Skeletal muscle tissue (tissue), 4 donors: ENCODE measurements around the gene TMEM270. TPM values are rescaled to one million over a fixed set of nuclear protein-coding genes. Genes with fewer than 3 reads are reported as not detected.

Experiments
- H3K27ac ChIP-seq: one replicate; pipeline ENCODE4 v1.7.0; 2013; ENCODE audit warnings: mild to moderate bottlenecking, low read depth, low read length, inconsistent platforms
- H3K27me3 ChIP-seq, 3 donors: one replicate each; pipeline ENCODE4 v1.7.0; 2013; ENCODE audit warnings: low read length in 3 of 3; ENCODE audit not compliant: control insufficient read depth in 3 of 3, insufficient read depth in 3 of 3
- H3K36me3 ChIP-seq, 3 donors: one replicate each; pipeline ENCODE4 v1.7.0; 2013; ENCODE audit warnings: low read length in 3 of 3; ENCODE audit not compliant: control insufficient read depth in 3 of 3, insufficient read depth in 3 of 3
- H3K4me1 ChIP-seq, 3 donors: one replicate each; pipeline ENCODE4 v1.7.0; 2013; ENCODE audit warnings: low read length in 3 of 3, mild to moderate bottlenecking in 3 of 3; ENCODE audit not compliant: control insufficient read depth in 3 of 3, insufficient read depth in 3 of 3
- H3K4me3 ChIP-seq, 3 donors: one replicate each; pipeline ENCODE4 v1.7.0; 2013; ENCODE audit warnings: low read length in 3 of 3
- H3K9ac ChIP-seq, 3 donors: one replicate each; pipeline ENCODE4 v1.7.0; 2013; ENCODE audit warnings: low read length in 3 of 3, mild to moderate bottlenecking in 3 of 3, moderate library complexity in 2 of 3, low read depth in 1 of 3
- H3K9me3 ChIP-seq, 3 donors: one replicate each; pipeline ENCODE4 v1.7.0; 2013; ENCODE audit warnings: low read length in 3 of 3; ENCODE audit not compliant: control insufficient read depth in 3 of 3
- total RNA-seq: library from RNA; depleted of rRNA; stranded (reverse); fragments of >200 nt; gene quantifications from one replicate; pipeline ENCODE4 v1.2.3, GENCODE V29; 2014
- donor health status: Osteomylitis.

Gene TMEM270
- total RNA-seq, 1 donor from 2014 or later, result not detected

GRCh38 chr7:73856941-73857340 is 4.0 kb upstream of the TMEM270 start:
- Histone ChIP-seq H3K9me3 (no peaks in the 10 kb centered on the region), H3K27ac (no peak overlapping the region), H3K27me3 (peaks cover 5 to 7% (median 6%) of the 10 kb centered on the region in 3 donors), H3K36me3 (no peaks in the 10 kb centered on the region), H3K9ac (no peak overlapping the region), H3K4me3 (no peak overlapping the region), H3K4me1 (peaks cover 0 to 6% (median 4%) of the 10 kb centered on the region in 3 donors)

DNA sequence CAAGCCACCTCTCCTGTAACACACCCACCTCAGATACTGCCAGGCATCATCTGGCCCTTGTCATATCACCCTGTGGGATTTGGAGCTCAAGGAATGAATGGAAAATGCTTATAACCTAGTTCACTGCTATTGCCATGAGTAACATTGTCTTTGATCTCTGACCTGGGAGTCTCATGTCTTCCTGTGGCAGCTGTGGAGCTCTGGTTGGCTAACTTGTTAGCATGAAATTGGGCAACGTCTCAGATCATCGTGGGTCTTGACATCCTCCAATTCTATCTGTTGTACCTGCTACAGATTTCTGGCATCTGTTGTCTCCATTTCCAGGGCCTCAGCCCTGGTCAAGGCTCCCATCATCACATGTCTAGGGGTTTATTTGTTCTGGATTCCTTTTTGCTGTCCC is 2.2 kb upstream of the TMEM270 start:
- H3K27me3 ChIP-seq, result peaks cover 5 to 7% (median 6%) of the 10 kb centered on the region in 3 donors
- peaks cover 0 to 6% (median 4%) of the 10 kb centered on the region in 3 donors for H3K4me1 ChIP-seq
- H3K27ac ChIP-seq, result no peak overlapping the region
- no peak overlapping the region for H3K4me3 ChIP-seq
- H3K36me3 ChIP-seq, result no peaks in the 10 kb centered on the region
- no peak overlapping the region for H3K9ac ChIP-seq
- H3K9me3 ChIP-seq, result no peaks in the 10 kb centered on the region

DNA sequence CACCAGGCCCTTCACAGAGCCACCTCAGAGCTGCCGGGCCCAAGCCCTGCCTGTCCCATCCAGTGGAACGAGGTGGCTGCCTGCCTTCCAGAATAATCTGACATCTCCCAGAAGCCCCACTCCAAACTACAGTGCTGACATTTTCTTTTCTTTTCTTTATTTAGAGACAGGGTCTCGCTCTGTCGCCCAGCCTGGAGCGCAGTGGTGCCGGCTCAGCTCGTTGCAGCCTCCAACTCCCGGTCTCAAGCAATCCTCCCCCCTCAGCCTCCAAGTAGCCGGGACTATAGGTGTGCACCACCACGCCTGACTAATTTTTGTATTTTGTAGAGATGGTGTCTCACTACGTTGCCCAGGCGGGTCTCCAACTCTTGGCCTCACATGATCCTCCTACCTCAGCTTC is 346 bp downstream of the TMEM270 start:
- H3K27ac ChIP-seq, result no peak overlapping the region
- H3K9ac ChIP-seq, result no peak overlapping the region
- H3K9me3 ChIP-seq, result no peaks in the 10 kb centered on the region
- no peaks in the 10 kb centered on the region for H3K4me1 ChIP-seq
- no peak overlapping the region for H3K4me3 ChIP-seq
- no peaks in the 10 kb centered on the region for H3K36me3 ChIP-seq
- no peaks in the 10 kb centered on the region for H3K27me3 ChIP-seq

DNA sequence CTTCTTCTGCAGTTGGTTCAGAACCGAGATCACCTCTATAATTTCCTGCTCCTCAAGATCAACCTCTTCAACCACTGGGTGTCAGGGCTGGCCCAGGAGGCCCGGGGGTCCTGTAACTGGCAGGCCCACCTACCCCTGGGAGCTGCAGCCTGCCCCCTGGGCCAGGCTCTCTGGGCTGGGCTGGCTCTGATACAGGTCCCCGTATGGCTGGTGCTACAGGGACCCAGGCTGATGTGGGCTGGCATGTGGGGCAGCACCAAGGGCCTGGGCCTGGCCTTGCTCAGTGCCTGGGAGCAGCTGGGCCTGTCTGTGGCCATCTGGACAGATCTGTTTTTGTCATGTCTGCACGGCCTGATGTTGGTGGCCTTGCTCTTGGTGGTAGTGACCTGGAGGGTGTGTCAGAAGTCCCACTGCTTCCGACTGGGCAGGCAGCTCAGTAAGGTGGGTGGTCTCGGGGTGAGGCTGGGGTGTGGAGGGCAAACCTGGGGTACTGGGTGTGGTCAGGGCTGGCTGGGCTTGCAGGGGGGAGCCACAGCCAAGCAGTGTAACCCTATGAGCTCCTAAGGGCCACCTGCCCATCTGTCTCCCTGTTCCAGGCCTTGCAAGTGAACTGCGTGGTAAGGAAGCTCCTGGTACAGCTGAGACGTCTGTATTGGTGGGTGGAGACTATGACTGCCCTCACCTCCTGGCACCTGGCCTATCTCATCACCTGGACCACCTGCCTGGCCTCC is 4.2 kb downstream of the TMEM270 start:
- Histone ChIP-seq H3K27me3 (no peaks in the 10 kb centered on the region), H3K9me3 (no peaks in the 10 kb centered on the region), H3K4me1 (peaks cover 0 to 2% (median 1%) of the 10 kb centered on the region in 3 donors), H3K4me3 (no peak overlapping the region), H3K27ac (no peak overlapping the region), H3K9ac (no peak overlapping the region), H3K36me3 (no peaks in the 10 kb centered on the region)

DNA sequence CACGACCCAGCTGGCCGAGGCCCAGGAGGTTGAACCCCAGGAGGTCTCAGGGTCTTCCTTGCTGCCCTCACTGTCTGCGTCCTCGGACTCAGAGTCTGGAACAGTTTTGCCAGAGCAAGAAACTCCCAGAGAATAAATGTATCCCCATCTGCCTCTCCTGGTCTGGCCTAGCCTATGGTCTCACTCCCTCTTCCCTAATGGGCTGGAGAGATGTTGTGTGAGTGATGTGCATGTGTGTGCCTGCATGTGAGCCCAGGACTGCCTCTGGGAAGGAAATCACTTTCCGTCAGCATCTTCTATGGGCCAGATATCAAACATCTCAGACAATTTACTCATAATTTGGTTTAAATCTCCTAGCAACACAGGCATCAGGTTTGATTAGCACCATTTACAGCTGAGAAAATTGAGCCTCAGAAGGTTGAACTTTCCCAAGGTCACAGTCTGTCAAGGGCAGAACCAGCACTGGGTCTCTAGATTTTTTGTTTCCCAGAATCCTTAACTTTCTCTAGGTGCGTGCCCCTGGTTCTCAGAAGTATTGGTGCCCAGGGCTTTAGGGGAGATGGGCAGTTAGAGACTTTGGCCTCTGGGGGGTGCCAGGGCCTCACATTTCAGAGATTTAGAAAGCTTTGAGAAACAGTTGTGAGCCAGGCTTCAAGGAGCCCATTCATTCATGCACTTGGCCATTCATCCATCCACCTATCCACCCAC is 4.9 kb downstream of the TMEM270 start:
- Histone ChIP-seq H3K27ac (no peak overlapping the region), H3K36me3 (no peaks in the 10 kb centered on the region), H3K9me3 (no peaks in the 10 kb centered on the region), H3K4me1 (peaks cover 0 to 6% (median 6%) of the 10 kb centered on the region in 3 donors), H3K4me3 (no peak overlapping the region), H3K27me3 (no peaks in the 10 kb centered on the region), H3K9ac (no peak overlapping the region)

GRCh38 chr7:73866446-73866767 is 5.4 kb downstream of the TMEM270 start:
- Histone ChIP-seq H3K9me3 (no peaks in the 10 kb centered on the region), H3K9ac (no peak overlapping the region), H3K36me3 (no peaks in the 10 kb centered on the region), H3K4me3 (no peak overlapping the region), H3K4me1 (peaks cover 3 to 11% (median 6%) of the 10 kb centered on the region in 3 donors), H3K27me3 (no peaks in the 10 kb centered on the region), H3K27ac (no peak overlapping the region)

- Histone ChIP-seq H3K9me3 (no peaks in the 10 kb centered on the region), H3K27me3 (peaks cover 0 to 3% (median 0%) of the 10 kb centered on the region in 3 donors), H3K36me3 (no peaks in the 10 kb centered on the region), H3K4me3 (no peak overlapping the region), H3K9ac (no peak overlapping the region), H3K4me1 (peaks cover 11 to 17% (median 14%) of the 10 kb centered on the region in 3 donors), H3K27ac (no peak overlapping the region)
Observed at GRCh38 chr7:73869011-73869798, 8.2 kb downstream of the TMEM270 start.

- Histone ChIP-seq H3K9me3 (no peaks in the 10 kb centered on the region), H3K9ac (no peak overlapping the region), H3K4me3 (no peak overlapping the region), H3K36me3 (no peaks in the 10 kb centered on the region), H3K4me1 (peaks cover 11 to 17% (median 14%) of the 10 kb centered on the region in 3 donors), H3K27me3 (peaks cover 0 to 3% (median 0%) of the 10 kb centered on the region in 3 donors), H3K27ac (no peak overlapping the region)
Observed at GRCh38 chr7:73870041-73870492, 9.1 kb downstream of the TMEM270 start.

DNA sequence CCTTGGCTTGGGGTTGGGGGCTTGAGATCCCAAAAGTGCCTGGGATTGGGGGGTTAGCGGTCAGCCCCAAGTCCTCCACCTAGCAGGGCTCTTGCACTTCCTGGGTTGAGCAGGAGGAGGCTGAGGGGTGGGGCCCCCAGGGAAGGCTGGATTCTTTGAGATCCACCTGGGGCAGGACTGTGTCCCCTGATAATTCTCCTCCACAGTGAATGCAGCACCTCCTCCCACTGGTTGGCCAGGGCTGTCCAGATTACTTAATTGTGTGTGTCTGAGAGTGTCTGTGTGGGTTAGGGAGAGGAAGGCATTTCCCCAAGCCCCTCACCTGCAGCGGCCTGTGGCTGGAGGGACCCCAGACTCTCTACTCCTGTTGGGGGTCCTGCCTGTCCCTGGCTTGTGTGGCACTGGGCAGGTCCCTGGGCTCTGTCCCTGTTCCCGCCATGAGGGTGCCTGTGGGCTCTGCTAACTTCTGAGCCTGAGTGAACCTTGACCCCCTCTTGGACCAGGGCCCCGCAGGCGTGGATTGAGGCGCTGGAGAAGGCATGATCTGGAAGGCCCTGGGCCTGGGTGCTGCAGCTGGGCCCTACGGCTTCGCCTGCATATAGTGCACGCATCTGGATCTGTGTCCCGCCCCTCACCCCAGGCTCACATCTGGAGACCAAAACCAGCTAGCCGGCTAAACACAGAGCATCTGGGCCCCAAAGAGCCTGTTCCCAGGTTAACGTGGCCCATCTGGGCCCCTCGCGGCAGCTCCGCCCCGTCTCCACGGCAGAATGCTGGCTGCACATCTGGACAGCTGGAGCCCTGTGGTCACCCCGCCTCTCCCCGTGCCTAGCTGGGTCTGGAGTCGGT is 10.4 kb downstream of the TMEM270 start:
- Histone ChIP-seq H3K36me3 (no peaks in the 10 kb centered on the region), H3K9ac (no peak overlapping the region), H3K27me3 (peaks cover 0 to 3% (median 0%) of the 10 kb centered on the region in 3 donors), H3K27ac (no peak overlapping the region), H3K4me1 (peaks cover 11 to 17% (median 14%) of the 10 kb centered on the region in 3 donors), H3K4me3 (no peak overlapping the region), H3K9me3 (no peaks in the 10 kb centered on the region)
